SHP77 treated with DMSO at 0.1 percent for 48 hours (cell line): ENCODE results near the gene SLC29A3.
"Not testable (repeated sequence)": the region's sequence is repeated elsewhere in the genome, so short reads cannot be mapped to it uniquely, and the experiment has no call there.

Source experiments
- DNase-seq: peaks from one replicate; lab custom pipeline; 2025; lab: John Stamatoyannopoulos, UW

Gene SLC29A3

DNA sequence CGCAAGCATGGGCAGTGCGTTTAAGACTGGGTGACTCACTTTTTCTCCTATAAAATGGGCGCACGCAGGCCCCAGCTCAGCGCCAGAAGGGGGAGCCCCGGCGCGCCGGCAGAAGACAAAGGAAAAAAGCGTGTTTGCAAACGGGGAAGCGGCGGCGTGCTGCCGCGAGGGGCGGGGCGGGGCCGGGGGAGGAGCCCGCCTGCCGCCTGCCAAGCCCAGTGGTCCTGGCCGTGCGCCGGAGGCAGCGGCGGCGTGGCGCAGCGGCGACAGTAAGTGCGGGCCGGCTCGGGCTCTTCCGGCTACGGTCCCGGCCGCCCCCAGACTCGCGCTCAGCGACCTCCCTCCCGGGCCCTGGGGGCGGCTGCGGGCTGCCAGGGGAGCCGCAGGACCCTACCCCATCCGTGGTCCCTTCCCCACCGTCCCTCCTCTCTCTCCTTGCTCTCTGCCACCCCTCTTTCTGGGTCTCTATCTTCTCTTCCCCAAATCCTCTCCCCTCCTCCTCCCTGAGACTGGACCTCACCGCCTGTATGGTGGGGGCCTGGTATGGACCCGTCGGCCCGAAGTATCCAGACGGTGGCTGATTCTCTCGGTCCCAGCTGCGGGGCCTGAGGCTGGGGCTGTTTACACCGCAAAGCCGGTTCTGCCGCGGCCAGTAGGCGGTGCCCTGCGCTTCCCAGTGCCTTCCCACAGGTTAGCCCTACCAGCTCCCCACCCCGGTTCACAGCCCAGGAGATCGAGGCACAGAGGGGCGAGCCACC is at the start of gene SLC29A3:
TSS of gene SLC29A3 (plus strand) at position 218 of the 758 bp plus-strand sequence. CDS start at position 269, 51 bp downstream.
- DNase-seq, result peak; percentile 19

DNA sequence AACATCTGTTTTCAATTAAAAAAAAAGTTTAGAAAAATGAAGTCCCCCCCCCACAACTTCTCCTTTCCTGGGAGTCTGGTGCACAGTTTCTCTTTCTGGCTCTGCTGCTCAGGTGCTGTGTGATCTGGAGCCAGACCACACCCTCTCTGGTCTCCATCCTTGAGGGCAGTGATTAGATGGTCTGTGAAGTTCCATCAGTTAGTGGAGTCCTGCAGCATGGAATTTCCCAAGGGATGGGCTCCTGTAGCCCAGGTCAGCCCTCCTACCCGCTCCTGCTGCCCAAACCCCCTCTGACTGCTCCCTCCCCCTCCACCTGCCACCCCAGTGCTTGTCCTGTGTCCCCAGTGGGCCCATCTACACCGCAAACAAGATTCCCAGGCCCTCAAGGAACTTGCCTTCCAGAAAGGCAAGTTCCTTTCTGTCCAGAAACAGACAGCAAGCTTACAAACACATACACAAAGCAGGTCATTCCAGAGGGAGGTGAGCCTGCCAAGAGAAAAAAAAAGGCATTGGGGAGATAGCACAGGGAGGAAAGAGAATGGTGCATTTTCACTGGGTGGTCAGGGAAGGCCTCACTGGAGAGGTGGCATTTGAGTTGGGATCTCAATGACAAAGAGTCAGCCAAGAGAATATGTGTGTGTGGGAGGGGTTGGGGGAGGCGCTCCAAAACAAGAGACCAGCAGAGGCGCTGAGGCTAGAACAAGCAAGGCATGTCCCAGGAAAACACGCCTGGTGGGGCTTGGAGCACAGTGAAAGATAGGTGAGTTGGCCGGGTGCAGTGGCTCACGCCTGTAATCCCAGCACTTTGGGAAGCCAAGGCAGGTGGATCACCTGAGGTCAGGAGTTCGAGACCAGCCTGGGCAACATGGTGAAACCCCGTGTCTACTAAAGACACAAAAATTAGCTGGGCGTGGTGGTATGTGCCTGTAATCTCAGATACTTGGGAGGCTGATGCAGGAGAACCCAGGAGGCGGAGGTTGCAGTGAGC is 49.5 kb upstream of the SLC29A3 start:
- no peak for DNase-seq

DNA sequence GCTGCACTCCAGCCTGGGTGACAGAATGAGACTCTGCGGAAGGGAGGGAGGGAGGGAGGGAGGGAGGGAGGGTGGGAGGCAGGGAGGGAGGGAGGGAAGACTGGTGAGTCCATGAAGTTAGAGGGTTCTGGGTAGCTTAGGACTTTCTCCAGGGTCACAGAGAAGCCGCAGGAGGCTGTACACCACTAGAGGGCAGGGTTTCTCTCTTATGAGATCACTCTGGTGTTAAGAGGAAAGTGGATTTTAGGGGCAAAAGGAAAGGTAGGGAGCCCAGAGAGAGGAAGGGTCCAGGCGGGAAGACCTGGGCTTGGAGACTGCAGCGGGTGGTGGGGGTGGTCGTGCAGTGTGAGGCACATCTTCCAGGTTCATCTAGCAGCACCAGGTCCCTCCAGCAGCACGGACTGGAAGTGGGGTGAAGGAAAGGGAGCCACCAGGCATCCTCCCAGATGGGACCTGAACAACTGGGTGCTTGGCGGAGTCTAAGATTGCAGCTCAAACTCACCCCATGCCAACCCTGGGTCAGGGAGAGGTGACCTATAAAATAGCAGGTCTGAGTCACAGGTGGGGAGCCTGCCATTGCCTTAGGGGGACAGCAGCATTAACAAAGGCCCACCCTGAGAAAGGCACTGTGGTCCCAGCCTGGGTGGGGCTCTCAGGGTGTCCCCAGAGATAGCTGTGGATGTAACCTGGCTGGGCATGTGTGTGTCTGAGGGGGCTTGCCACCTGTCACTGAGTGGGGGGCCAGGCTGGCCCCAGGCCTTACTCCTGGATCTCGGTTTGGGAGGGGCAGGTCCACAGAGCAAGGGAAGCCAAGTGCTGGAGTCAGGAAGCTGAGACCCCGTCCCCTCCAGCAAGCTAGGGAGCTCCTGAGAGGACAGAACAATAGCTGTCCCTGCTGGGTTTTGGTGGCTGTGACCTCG is 48.5 kb upstream of the SLC29A3 start:
- no peak for DNase-seq

DNA sequence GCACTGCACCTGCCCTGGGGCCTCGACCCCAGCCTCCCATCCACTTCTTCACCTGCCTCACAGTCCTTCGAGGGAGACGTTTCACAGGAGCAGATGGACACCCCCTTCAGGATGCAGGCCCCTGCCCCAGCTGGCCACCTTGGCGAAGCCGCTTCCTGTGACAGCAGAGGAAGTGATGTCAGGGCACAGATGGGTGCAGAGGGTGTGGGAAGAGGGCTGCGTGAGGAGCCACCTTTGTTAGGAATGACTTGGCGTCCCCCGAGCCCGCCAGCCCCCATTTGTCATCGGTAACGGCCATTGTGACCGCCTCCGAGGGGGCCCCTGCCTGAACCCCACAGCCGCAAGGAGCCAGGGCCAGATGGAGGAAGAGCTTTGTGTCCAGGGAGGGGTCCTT is 47.4 kb upstream of the SLC29A3 start:
- no peak for DNase-seq

DNA sequence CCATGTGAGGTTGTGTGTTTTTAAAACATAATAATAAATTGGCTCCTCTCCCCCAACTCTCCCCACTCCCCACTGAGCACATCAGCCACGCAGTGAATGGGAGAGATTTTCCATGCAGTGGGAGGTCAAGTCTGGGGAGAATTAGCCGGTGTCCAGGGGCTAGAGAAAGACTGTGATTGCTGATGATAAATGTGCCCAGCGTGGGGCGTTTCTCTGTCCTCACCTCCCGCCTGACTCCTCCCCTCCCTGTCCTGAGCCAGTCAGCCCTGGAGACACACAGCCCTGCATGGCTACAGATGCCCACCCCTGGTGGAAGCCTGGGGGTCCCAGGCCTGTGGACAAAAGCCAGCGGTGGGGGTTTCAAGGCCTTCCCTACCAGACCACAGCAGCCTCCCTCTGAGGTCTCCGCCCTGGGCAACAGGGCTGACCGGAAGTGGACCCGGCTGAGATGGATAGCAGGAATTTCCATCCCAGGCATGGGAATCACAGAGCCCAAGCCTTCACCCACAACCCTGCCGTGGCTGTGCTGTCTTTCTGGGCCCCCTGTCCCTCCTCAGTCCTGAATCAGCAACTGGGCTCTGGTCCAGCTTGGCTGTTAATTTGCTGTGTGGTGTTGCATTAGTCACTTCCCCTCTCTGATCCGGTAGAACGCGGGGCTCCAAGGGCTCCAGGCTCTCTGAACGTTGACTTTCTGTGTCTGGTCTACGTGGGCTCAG is 46.8 kb upstream of the SLC29A3 start:
- no peak for DNase-seq

DNA sequence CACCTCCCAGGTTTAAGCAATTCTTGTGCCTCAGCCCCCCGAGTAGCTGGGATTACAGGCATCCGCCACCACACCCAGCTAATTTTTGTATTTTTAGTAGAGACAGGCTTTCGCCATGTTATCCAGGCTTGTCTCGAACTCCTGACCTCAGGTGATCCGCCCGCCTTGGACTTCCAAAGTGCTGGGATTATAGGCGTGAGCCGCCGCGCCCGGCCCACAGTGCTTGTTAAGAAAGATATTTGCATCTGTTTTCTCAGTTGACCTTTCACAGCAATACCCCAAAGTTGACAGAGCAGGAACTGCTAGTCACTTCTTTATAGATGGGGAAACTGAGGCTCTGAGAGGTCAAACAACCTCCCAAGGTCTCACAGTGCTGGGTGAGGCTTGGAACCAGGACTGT is 46.1 kb upstream of the SLC29A3 start:
- not testable (repeated sequence) for DNase-seq

DNA sequence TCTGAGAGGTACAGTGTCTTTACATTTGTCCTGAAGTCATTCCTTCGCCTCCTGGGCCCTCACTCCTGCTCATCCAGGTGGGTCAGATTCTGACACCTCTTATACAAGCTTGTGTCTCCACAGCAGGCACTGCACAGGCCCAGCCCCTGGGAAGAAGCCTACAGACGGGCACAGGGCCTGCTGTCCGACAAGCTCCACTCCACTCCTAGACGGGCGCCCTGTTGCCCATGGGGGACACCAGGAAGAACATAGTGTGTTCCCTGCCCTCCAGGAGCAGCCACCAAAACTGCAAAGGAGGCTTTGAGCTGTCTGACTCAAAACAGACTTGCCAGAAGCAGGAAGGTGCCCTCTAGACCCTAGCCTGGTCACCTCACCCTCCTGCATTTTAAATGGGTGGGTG is 45.6 kb upstream of the SLC29A3 start:
- no peak for DNase-seq

DNA sequence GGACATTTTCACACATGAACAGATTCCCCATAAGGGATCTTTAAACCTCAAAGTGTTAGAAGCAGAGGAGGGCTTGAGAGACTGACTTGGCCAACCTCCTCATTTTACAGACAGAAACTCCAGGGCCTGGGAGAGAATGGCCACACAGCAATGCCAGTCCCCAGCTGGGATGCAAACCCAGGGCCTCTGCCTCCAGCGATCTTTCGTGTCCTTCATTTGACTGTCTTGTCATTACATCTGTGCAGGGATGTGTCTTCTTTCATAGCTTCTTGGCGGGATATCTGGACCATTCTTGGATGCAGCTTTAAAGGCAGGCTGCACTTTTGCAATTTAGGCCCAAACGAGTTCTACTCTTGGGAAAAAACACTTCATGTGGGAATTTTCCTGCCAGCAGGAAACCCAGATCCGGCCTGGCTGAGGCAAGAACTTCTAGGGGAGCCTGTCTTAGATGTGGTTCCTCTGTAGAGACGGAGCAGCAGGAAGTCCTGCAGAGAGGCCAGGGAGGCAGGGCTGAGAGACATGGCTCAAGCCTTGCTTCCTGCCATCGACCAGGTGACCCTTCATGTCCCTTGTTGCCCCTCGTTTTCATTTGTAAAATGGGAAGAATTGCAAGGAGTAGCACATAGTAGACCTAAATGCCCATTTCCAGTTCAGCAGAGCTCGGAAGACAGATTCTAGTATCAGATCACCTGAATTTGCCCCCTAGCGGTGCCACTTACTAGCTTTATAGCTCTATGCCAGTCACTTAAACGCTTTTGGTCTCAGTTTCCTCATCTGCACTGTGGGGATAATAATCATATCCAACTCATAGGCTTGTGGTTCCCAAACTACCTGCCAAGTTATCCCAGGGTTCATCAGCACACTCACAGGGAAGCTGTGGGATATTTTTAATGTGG is 43.9 kb upstream of the SLC29A3 start:
- DNase-seq, result no peak

DNA sequence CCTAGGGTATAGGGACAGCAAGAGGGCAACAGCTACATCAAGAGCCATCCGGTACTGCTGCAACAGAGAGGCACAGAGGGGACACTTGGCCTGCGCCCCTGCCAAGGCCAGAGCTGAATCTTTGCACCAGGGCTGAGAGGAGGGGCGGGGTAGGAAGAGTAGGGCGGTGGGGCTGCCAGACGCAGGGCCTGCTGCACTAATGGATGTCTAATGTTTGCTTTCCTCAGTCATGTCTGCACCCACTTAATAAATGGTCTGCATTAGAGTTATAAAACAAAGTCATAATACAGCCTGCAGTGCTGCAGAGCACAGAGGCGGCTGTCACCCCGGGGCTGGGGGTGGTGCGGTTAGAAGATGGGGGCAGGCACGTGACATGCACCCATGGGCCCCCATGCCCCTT is 42.2 kb upstream of the SLC29A3 start:
- no peak for DNase-seq

DNA sequence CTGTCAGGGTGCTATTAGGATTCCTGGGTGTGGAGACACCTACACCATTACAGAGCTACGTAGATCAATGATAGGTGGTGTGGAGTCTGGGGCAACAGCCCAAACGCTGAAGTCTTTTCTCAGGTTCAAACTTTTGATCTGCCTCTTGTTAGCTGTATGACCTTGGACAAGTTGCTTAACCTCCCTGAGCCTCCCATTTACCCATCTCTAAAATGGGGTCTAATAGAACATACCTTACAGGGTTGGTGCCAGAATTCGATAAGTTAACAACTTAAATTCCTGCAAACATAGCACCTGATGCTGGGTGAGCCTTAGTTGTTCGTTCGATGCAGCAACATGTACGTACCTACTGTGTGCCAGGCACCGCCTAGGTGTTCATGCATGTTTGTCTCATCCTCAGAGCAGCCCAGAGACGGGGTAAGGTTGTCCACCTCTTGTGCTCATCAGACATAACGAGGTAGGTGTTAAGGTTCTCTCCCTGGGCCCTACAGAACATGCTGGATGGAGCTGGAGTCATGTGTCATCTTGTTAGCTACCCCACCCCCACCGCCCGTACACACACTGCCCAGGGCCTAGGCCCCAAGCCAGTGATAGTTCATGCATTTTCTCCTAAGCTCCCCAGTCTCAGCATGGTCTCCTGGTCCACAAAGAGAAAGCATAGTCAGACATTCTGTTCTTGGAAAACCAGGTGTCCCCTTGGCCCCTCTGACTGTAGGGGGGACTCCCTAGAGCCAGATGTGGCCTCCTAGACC is 41.0 kb upstream of the SLC29A3 start:
- no peak for DNase-seq

DNA sequence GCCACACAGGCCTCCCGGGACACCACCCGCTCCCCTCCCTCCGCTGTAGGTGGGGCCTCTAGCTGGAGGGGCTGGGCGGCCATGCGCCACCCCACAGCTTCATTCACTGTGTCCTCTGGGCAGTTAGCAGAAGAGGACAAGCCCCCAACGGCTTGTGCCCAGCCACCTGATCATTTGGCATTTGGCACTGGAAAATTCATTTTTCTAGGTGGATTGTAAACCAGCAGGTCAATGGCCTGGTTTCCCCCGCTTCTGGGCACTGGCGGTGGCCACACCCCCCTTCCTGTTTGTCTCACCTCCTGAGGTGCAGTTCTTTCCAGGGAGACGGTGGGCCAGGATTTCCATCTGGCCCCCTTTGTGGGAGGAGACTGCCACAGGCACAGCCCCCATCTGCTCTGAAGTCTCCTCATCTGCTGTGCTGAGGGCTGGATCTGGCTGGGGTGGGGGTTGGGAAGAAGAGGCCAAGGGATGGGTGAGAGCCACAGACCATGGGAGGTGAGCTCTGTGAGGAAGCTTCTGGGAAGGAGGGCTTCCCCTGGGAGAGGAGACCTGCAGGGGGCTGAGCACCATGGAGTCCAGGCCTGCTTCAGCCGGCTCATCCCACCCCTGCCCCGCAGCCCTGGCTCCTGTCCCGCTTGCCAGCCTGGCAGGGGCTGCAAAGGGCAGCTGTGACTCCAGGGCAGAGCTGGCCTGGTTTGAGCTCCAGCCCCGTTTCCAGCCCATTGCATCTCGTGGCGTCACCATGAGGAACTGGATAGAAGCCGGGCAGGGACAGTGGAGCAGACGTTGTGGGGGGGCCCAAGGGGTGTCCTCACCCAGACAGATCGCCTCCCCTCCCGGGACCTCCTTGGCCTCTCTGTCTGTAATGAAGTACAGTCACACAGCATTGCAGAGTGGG is 40.1 kb upstream of the SLC29A3 start:
- DNase-seq, result no peak

DNA sequence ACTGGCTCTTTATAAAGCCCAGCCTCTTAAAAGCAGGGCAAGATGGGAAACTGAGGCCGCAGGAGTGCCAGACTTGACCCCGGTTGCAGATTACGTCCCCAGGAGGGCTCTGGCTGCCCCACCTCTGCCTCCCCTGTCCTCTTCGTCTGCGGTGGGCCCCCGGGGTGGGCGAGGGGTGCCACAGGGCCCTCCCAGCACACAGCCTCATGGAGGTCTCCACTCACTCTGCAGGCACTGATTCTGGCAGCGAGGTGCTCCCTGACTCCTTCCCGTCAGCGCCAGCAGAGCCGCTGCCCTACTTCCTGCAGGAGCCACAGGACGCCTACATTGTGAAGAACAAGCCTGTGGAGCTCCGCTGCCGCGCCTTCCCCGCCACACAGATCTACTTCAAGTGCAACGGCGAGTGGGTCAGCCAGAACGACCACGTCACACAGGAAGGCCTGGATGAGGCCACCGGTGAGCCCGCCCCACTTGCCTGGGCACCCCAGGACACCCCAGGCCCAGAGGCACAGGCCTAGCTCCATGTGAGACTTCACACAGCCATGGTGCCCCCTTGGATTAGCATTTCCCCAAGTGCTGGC is 39.4 kb upstream of the SLC29A3 start:
- DNase-seq, result no peak

DNA sequence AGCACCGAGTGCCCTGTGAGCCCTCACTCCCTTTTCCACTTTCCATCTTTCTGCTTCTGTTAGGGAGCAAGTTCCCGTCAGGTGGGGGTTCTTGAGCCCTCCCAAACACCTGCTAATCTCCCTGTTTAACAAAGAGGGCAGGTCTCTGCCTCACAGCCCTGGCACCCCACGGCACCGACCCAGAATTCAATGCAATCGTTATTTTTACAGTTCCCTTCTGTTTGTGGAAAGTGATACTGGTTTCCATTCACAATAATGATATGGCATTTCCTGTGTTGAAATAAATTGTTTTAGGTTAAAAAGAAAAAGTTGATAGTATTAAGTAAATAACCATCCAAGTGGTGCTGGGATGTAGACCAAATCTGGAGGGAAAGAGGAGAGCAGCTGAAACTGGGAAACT is 38.8 kb upstream of the SLC29A3 start:
- DNase-seq, result no peak

DNA sequence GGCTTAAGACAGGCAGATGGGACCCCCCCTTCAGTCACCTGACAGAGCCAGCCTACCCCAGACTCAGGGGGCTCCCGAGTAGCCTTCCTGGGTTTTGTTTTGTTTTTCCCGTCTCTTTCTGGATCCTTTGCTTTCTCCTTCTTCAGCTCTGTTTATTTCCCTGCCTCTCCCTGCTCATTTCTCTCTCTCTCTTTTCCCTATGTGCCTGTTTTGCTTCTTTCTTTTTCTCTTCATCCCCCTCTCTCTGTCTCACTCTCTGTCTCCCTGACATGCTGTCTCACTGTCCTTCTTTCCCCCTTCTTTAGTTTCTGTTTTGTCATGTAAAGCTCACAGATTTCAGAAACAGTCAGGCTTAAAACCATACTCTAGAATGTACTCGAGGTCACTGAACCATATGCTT is 38.2 kb upstream of the SLC29A3 start:
- no peak for DNase-seq

DNA sequence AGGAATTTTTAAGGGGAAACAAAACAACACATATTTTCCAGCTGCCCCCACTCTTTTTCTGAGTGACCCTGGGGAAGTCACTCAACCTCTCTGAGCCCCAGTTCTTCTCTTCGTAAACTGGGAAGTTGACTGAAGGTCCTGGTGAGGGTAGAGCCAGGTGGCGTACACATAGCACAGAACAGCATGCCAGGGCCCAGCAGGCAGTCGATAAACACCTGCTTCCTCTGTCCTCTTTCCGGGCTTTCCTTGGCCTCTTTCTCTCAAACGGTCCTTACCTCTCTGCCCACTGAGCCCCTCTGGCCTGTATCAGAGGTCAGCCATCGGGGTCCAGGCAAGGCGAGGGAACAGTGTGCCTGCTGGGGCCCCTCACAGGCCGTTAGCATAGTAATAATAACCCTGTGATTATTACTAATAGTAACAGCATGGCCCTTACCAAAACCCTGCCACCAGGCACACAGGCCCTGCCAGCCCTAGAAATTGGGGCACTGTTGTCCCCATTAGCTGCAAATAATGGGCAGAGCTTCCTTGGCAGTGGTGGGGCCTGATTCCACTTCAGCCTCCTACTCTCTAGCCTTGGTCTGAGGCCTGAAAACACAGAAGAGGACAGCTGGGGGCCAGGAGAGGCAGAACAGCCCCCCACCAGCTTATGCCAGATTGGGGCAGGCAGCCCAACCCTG is 37.3 kb upstream of the SLC29A3 start:
- DNase-seq, result no peak

DNA sequence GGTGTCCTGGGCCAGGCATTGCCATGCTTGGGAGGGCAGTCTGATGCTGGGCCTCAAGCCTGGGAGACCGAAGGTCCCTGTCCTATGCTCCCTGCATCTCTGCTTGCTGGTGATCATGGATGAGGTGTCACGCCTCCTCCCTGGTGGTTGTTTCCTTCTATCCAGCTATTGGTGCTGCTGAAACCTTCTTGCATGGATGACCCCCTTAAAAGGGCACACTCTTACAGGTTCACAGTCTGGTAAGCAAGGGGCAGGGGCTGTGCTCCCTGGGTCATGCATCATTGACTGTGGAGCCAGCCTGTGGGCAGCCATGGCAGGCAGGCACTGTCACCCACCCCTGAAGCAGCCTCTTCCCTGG is 36.8 kb upstream of the SLC29A3 start:
- DNase-seq, result no peak

DNA sequence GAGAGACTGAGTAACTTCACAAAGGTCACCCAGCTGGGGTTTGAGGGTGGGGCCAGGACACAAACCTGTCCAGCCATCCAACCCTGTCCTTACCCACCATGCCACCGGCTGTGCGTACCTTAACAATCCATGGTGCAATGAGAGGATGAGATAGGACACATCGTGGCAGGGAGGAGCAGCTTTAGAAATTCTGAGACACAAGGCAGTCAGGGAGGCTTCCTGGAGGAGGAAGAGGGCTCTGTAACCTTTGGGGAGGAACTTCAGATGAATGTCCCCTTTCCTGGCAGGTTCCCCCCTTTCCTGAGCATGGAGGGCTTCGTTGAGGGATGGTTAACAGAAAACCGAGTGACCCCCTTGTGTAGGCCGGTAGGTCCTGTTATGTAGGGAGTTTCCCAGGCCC is 35.6 kb upstream of the SLC29A3 start:
- DNase-seq, result no peak

DNA sequence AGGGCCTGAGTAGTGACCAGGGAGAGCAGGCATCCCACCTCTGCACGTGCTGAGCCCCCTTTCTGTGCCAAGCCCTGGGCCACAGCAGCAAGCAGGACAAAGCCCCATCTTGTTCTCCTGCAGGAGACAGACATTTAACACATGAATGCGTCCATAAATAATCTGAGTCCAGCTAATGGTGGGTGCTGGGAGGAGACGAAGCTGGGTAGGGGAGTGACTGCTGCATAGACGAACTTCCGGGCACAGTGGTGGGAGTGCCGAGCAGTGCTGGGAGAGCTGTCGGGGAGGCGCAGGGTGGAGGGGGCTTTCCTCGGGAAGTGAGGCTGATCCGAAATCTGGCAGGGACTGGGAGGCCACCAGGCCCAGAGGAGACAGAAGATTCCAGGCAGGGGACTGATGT is 35.2 kb upstream of the SLC29A3 start:
- no peak for DNase-seq
